Spleen (tissue), 11 donors: ENCODE data around the gene PPARA. TPM values are rescaled to one million over a fixed set of nuclear protein-coding genes. Genes with fewer than 3 reads are reported as not detected.

Experiments
- DNase-seq: peaks from one replicate; pipeline ENCODE4 v3.0.0-alpha.2; 2020
- H3K27ac ChIP-seq, 8 donors: fragments of 200-600 bp; sonication (generic) in 7 of 8; 1 replicate in 4 of 8; 2 replicates in 4 of 8; pipeline versions ENCODE4 v1.5.0 to v1.8.0; 2016 to 2021; ENCODE audit warnings: inconsistent platforms in 4 of 8, mild to moderate bottlenecking in 4 of 8, moderate library complexity in 1 of 8
- H3K27me3 ChIP-seq, 7 donors: fragments of 200-600 bp; sonication (generic) in 6 of 7; replicated peaks in 1 of 7; 1 replicate in 4 of 7; 2 replicates in 3 of 7; pipeline versions ENCODE4 v1.5.0 to v1.8.0; 2016 to 2021; ENCODE audit warnings: inconsistent platforms in 3 of 7, mild to moderate bottlenecking in 1 of 7
- H3K36me3 ChIP-seq, 6 donors: fragments of 200-600 bp; sonication (generic) in 5 of 6; 1 replicate in 4 of 6; 2 replicates in 2 of 6; pipeline versions ENCODE4 v1.5.0 to v1.8.0; 2016 to 2021; ENCODE audit warnings: inconsistent platforms in 2 of 6
- H3K4me1 ChIP-seq, 6 donors: fragments of 200-600 bp; sonication (generic) in 5 of 6; 1 replicate in 3 of 6; 2 replicates in 3 of 6; pipeline versions ENCODE4 v1.5.0 to v1.8.0; 2016 to 2021; ENCODE audit warnings: inconsistent platforms in 3 of 6
- H3K4me3 ChIP-seq, 8 donors: fragments of 200-600 bp; sonication (generic) in 7 of 8; 1 replicate in 4 of 8; 2 replicates in 4 of 8; pipeline versions ENCODE4 v1.5.0 to v1.8.0; 2016 to 2021; ENCODE audit warnings: inconsistent platforms in 4 of 8, mild to moderate bottlenecking in 4 of 8, moderate library complexity in 2 of 8
- H3K9me3 ChIP-seq, 8 donors: fragments of 200-600 bp; sonication (generic) in 7 of 8; 1 replicate in 4 of 8; 2 replicates in 4 of 8; pipeline versions ENCODE4 v1.5.0 to v1.8.0; 2016 to 2021; ENCODE audit warnings: inconsistent platforms in 4 of 8
- POLR2A ChIP-seq, 3 donors: fragments of 450-650 bp; IDR thresholded peaks; one replicate each; pipeline ENCODE4 v1.5.1; 2017; ENCODE audit warnings: antibody characterized with exemption in 3 of 3, mild to moderate bottlenecking in 1 of 3
- POLR2AphosphoS5 ChIP-seq, 3 donors: sonication (generic); formaldehyde crosslinking; IDR thresholded peaks; one replicate each; pipeline ENCODE4 v1.5.1; 2017; ENCODE audit warnings: antibody characterized with exemption in 3 of 3
- WGBS, 5 donors: extraction: QIAGEN DNeasy Blood & Tissue Kit in 3 of 5; methylation state at CpG; one replicate each; pipeline versions ENCODE4 v1.1.5 to v1.1.7; 2013 to 2018; 5-methylcytosine and 5-hydroxymethylcytosine counted together
- intact Hi-C: fragments of 100-400 bp; cut with DNase I; formaldehyde crosslinking; loops from one replicate; pipeline ENCODE4 v1.15.0; 2023; ENCODE audit warnings: low total_unique reads
- polyA plus RNA-seq, 3 donors: library from polyadenylated mRNA; stranded (reverse); fragments of 200-250 nt; gene quantifications; one replicate each; pipeline ENCODE4 v1.2.1, GENCODE V29; 2013
- total RNA-seq, 7 donors: library from RNA; depleted of rRNA in 3 of 7; stranded (reverse); fragments of >200 nt in 3 of 7; fragmentation: NEBNext Ultra II Directional in 4 of 7; extraction: Animal tissue kit (Norgen Biotek cat#: 25700) in 4 of 7; gene quantifications; one replicate each; pipeline versions ENCODE4 v1.1.0 to v1.2.1, GENCODE V29; 2016 to 2021
- TF ChIP-seq, protein P1 (sequence below), 11 experiments: fragments of 200-600 bp in 7 of 11; fragments of 450-650 bp in 4 of 11; sonication (generic) in 4 of 11; IDR thresholded peaks in 8 of 11; conservative IDR thresholded peaks in 3 of 11; 1 replicate in 7 of 11; 2 replicates in 4 of 11; pipeline versions ENCODE4 v1.4.0 to v1.8.0; 2016 to 2021; ENCODE audit warnings: antibody characterized with exemption in 11 of 11, inconsistent platforms in 4 of 11, mild to moderate bottlenecking in 1 of 11
- donor health status: healthy with polysubstance abuse.
- donor health status: DM: no; HTN: no; CAD: no; lungs with moderate emphysema.
- donor health status: DM: no; HTN: no; CAD: no.
- donor health status: Bipolar disorder and iron deficiency.
- donor health status: healthy.
- donor health status: DM: no; HTN: no; CAD: no.
- donor health status: DM: yes; HTN: yes; CAD: no.

PPARA gene
- total and polyA plus RNA-seq, 10 donors = 2.0 to 40.9 (median 22.6) TPM

DNA sequence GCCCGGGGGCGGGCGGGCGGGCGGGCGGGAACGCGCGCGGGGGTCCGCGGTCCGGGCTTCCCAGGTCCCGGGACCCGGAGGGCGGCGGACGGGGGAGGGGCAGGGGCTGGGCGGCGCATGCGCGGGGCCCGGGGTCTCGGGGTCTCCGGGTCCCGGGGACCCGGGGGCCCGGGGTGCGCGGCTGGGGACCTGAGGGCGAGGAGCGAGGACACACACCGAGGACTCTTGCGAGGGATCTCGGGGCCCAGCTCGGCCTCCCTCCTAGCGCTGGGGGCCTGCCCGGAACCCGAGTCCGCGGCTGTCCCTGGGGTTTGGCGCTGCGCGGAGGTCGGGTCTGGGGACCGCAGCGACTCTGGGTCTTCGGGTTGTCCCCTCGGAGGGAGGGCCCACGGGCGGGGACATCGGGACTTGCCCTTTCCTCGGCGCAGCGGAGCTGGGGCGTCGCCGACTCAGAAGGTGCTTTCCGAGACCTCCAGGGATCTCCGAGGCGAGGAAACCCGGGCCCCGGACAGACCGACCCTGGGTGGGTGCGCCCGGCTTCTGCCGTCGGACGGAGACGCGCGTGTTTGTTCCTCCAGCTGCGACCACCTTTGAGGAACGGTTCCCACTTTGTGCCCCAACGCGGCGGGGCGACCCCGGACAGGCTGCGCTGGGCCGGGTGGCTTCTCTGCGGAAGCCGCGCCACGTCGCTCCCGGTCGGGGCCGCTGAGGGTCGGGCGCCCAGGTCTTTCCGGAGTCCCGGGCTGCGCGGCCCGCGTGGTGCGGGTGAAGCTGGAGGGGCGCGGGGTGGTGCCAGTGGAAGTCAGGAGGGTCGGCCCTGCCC lies 540 bp downstream of the PPARA start:
- intact Hi-C loops = no loop called here
- peak overlapping the region; percentile 70 to 98 (median 82) for H3K4me3 ChIP-seq
- TF ChIP-seq POLR2AphosphoS5 (IDR thresholded peaks at IDR 0.05) = peak in 2 of 3 donors; percentile 36 to 64
- no peak for TF ChIP-seq POLR2A (IDR thresholded peaks at IDR 0.05)
- DNase-seq = peak; percentile 90
- peaks cover 0 to 35% (median 0%) of the 10 kb centered on the region in 6 donors for H3K36me3 ChIP-seq
- peak overlapping the region; percentile 22 to 86 (median 78) for H3K27ac ChIP-seq
- 0 to 1% (median 0%) methylated on average over 11 to 101 of the region's 101 CpGs for WGBS, 5 donors
- H3K27me3 ChIP-seq = no peaks in the 10 kb centered on the region
- peaks cover 12 to 54% (median 29%) of the 10 kb centered on the region in 6 donors for H3K4me1 ChIP-seq
- H3K9me3 ChIP-seq = no peaks in the 10 kb centered on the region

DNA sequence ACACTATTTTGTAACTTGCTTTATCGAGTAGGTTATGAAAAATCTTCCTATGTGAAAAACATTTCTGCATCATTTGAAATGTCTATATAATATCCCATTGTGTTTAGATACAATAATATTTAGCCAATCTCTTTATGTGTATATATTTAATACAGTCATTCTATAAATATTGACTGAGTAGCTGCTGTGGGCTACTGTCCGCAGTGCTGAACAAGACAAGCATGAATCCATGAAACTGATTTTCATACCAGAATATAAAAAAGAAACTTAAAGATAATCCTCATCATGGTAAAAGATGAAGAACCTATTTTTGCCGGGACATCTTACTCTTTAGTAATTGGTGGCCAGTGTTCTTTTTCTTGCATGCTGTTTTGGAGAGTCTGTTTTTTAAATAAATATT lies 3.6 kb downstream of the PPARA start:
- Histone ChIP-seq H3K4me3 (no peak overlapping the region), H3K27ac (no peak overlapping the region), H3K4me1 (peaks cover 12 to 41% (median 26%) of the 10 kb centered on the region in 6 donors), H3K27me3 (no peaks in the 10 kb centered on the region), H3K36me3 (peaks cover 0 to 50% (median 3%) of the 10 kb centered on the region in 6 donors), H3K9me3 (no peaks in the 10 kb centered on the region)
- TF ChIP-seq POLR2A (IDR thresholded peaks at IDR 0.05) (no peak), POLR2AphosphoS5 (IDR thresholded peaks at IDR 0.05) (no peak)
- TF ChIP-seq, protein P1, sequence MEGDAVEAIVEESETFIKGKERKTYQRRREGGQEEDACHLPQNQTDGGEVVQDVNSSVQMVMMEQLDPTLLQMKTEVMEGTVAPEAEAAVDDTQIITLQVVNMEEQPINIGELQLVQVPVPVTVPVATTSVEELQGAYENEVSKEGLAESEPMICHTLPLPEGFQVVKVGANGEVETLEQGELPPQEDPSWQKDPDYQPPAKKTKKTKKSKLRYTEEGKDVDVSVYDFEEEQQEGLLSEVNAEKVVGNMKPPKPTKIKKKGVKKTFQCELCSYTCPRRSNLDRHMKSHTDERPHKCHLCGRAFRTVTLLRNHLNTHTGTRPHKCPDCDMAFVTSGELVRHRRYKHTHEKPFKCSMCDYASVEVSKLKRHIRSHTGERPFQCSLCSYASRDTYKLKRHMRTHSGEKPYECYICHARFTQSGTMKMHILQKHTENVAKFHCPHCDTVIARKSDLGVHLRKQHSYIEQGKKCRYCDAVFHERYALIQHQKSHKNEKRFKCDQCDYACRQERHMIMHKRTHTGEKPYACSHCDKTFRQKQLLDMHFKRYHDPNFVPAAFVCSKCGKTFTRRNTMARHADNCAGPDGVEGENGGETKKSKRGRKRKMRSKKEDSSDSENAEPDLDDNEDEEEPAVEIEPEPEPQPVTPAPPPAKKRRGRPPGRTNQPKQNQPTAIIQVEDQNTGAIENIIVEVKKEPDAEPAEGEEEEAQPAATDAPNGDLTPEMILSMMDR (IDR thresholded peaks at IDR 0.05 in 8 of 11, conservative IDR thresholded peaks at IDR 0.05 in 3 of 11) = no peak
- intact Hi-C loops = no loop called here
- DNase-seq = no peak
- 95 to 99% (median 97%) methylated on average over 3 of the region's 3 CpGs for WGBS, 5 donors

DNA sequence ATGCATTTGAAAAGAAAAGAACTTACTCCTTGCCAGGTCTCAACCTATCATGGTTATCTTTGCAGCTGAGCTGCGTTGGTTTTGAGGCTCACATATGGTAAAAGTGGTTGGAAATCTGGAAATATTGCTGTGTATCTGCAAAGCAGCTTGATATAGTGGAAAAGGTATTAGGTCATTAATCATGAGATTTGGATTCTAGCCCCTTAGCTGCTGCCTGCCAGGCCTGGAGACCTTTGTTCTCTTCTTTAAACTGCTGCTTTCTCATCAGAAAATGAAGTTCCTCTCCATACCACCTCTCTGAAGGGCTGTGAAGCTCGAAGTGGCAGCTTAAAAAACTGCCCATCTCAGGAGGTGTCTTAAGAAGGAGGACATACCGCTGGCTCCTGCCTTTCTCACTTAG lies 5.7 kb downstream of the PPARA start:
- WGBS, 5 donors = 89 to 97% (median 93%) methylated on average over 3 of the region's 3 CpGs
- peaks cover 0 to 68% (median 3%) of the 10 kb centered on the region in 6 donors for H3K36me3 ChIP-seq
- no peak for TF ChIP-seq POLR2AphosphoS5 (IDR thresholded peaks at IDR 0.05)
- TF ChIP-seq POLR2A (IDR thresholded peaks at IDR 0.05) = no peak
- TF ChIP-seq, protein P1 (IDR thresholded peaks at IDR 0.05 in 8 of 11, conservative IDR thresholded peaks at IDR 0.05 in 3 of 11) = no peak
- peaks cover 12 to 29% (median 18%) of the 10 kb centered on the region in 6 donors for H3K4me1 ChIP-seq
- no peaks in the 10 kb centered on the region for H3K9me3 ChIP-seq
- no peak overlapping the region for H3K4me3 ChIP-seq
- no peak for DNase-seq
- intact Hi-C loops = no loop called here
- H3K27me3 ChIP-seq = no peaks in the 10 kb centered on the region
- no peak overlapping the region for H3K27ac ChIP-seq

DNA sequence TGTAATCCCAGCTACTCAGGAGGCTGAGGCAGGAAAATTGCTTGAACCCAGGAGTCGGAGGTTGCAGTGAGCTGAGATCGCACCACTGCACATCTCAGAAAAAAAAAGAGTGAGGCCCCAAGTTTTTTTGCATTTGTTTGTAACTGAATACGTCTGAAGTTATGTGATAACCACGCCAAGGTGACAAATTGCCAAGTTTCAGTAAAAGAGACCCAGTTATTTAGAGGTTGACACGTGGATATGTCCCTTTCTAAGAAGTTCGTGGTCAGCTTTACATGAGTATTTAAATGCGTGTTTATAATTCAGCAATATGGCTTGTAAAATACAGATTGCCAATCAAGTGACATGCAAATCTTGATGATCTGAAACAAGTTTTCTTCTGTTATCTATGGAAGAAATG lies 8.0 kb downstream of the PPARA start:
- Histone ChIP-seq H3K27me3 (no peaks in the 10 kb centered on the region), H3K36me3 (peaks cover 0 to 76% (median 4%) of the 10 kb centered on the region in 6 donors), H3K4me1 (peaks cover 0 to 10% (median 0%) of the 10 kb centered on the region in 6 donors), H3K9me3 (no peaks in the 10 kb centered on the region), H3K4me3 (no peak overlapping the region), H3K27ac (no peak overlapping the region)
- no peak for DNase-seq
- intact Hi-C loops = no loop called here
- 84 to 91% (median 86%) methylated on average over 7 of the region's 7 CpGs for WGBS, 5 donors
- TF ChIP-seq, protein P1 (IDR thresholded peaks at IDR 0.05 in 8 of 11, conservative IDR thresholded peaks at IDR 0.05 in 3 of 11) = no peak
- TF ChIP-seq POLR2A (IDR thresholded peaks at IDR 0.05) (no peak), POLR2AphosphoS5 (IDR thresholded peaks at IDR 0.05) (no peak)
